SHP77 treated with DMSO at 0.1 percent for 48 hours (cell line): ENCODE results near the gene ABRACL.
A peak's percentile ranks its signal among the peaks of the same experiment; 100 is the strongest.
"Not testable (repeated sequence)": the region's sequence is repeated elsewhere in the genome, so short reads cannot be mapped to it uniquely, and the experiment has no call there.

Experiments
- DNase-seq: peaks from one replicate; lab custom pipeline; 2025; lab: John Stamatoyannopoulos, UW

The ABRACL gene

GRCh38 chr6:139011980-139012379 lies 16.6 kb upstream of the ABRACL start:
- no peak for DNase-seq

GRCh38 chr6:139013185-139013800 lies 15.3 kb upstream of the ABRACL start:
- no peak for DNase-seq

- DNase-seq: no peak
Measured at GRCh38 chr6:139014945-139015344, 13.6 kb upstream of the ABRACL start.

GRCh38 chr6:139016337-139017213 lies 12.0 kb upstream of the ABRACL start:
- DNase-seq: peak; percentile 5

- DNase-seq: no peak
Measured at GRCh38 chr6:139017227-139017626, 11.3 kb upstream of the ABRACL start.

- DNase-seq: no peak
Measured at GRCh38 chr6:139019722-139020121, 8.8 kb upstream of the ABRACL start.

DNA sequence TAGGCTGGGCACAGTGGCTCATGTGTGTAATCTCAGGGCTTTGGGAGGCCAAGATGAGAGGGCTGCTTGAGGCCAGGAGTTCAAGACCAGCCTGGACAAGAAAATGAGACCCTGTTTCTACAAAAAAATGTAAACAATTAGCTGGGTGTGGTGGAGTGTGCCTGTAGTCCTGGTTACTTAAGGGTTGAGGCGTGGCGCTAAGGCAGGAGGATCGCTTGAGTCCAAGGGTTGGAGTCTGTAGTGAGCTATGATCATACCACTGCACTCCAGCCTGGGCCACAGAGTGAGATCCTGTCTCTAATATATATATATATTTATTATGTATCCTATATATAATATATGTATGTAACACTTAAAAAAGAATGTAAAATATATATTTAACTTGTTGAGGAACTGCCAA lies 7.9 kb upstream of the ABRACL start:
- DNase-seq: no peak

GRCh38 chr6:139025416-139025815 lies 3.1 kb upstream of the ABRACL start:
- DNase-seq: not testable (repeated sequence)

GRCh38 chr6:139027620-139028182 lies 844 bp upstream of the ABRACL start:
- peak; percentile 88 for DNase-seq

DNA sequence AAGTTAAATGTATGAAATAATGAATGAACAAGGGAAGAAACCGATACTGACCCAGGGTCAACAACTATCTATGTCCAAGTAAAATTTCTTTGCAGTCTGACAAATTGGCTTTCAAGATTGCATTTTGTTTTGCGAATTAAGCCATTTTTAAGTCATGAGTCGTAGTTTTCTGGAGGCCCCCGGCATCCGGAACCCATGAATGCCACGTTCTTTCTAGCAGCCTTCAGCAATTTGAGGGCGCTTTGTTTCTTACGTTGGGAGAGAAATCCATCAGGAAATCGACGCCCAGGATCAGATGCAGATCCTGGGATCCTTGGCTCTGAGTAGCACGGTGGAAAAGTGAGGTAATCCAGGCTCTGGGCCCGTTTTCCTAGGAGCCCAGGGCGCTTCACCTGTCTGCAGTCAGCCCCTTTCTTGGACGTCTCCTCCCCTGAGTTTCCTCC lies 309 bp upstream of the ABRACL start:
- DNase-seq: no peak

DNA sequence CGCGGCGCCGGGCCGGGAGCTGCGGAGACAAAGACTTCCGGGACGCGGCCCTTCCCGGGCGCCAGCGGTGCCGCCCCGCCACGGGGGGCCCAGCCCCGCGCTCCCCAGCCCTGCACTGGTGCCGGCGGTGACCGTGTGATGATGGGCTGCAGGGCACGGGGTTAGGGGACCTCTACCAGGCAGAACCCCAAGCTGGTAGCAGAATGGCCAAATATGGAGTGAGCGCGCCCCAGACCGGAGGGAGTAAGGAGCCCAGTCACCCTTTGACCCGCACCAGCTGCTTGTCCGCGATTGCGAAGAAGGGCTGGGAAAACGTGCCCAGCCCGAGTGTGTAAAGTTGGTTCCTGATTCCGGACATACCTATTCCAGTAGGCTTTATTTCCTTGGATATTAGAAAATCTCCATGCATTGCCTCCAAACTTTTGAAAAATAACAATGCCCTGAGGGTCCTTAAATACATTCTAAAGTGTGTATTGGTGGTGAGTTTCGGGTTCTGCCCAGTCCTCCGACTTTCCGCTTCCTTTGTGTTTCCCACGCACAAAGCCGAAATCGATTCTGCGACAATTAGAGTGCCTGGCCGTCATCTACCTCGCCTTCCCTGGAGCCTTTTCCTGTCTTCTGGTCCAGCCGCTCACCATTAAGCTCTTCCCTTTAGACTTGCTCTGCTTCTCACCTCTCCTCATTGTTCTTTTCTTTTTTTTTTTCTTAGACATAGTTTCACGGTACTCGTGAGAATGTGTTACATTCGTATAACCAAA lies 1.1 kb downstream of the ABRACL start:
- no peak for DNase-seq

GRCh38 chr6:139030228-139030963 lies 1.9 kb downstream of the ABRACL start:
- no peak for DNase-seq

DNA sequence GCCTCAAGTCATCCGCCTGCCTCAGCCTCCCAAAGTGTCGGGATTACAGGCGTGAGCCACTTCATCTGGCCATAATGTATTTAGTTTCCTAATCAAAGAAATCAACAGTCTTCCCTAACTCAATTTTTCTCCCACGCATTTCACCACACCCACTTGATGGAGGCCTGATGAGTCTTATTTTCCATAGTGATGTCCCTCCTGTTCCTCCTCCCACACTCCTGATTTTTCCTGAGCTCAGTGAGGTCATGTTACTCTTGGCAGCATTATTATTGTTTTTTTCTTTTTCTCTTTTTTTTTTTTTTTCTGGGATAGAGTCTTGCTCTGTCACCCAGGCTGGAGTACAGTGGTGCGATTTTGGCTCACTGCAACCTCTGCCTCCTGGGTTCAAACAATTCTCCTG lies 8.9 kb downstream of the ABRACL start:
- DNase-seq: no peak

DNA sequence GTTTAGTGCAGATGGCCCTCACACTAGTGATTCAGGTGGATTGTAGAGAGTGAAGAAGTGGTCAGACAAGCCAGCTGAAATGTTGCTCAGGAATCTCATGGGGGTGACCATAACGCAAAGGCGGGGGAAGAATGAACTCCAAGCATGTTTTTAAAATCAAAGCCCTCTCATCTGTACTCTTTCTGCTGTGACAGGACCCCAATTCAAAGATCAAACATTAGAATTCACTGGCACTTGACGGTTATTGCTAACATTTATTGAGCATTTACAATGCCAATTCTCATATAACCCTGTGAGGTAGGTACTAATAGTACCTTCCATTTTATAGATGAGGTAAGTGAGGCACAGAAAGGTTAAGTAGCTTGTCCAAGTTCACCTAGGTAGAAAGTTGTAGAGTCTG lies 15.7 kb downstream of the ABRACL start:
- DNase-seq: no peak

DNA sequence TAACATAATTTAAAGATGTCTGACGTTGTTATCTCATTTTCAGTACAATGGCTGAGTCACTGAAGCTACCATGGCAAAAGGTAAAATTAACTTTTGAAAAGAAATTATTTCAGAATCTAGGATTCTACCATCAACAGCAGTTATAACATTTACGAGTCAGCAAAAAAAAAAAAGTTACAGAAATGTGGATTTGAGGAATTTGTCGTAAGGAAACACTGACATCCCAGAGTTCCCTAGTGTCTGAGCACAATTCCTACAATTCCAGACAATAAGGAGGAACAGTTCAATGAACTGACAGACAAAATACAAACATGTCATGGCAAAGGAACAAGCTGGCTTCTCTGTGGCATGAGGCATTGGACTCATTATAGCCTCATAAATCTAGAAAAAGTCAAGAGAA lies 19.1 kb downstream of the ABRACL start:
- no peak for DNase-seq

DNA sequence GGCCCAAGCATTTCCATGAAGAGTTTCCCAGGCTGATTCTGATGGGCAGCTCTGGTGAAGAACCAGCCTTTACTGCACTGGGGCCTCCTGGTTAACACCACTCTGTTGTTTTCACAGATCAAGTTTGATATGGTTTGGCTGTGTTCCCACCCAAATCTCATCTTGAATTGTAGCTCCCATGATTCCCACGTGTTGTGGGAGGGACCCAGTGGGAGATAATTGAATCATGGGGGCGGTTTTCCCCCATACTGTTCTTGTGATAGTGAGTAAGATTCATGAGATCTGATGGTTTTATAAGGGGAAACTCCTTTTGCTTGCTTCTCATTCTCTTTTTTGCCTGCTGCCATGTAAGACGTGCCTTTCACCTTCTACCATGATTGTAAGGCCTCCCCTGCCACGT lies 20.4 kb downstream of the ABRACL start:
- not testable (repeated sequence) for DNase-seq

GRCh38 chr6:139050131-139050769 lies 21.7 kb downstream of the ABRACL start:
- not testable (repeated sequence) for DNase-seq

GRCh38 chr6:139050770-139051313 lies 22.3 kb downstream of the ABRACL start:
- no peak for DNase-seq

DNA sequence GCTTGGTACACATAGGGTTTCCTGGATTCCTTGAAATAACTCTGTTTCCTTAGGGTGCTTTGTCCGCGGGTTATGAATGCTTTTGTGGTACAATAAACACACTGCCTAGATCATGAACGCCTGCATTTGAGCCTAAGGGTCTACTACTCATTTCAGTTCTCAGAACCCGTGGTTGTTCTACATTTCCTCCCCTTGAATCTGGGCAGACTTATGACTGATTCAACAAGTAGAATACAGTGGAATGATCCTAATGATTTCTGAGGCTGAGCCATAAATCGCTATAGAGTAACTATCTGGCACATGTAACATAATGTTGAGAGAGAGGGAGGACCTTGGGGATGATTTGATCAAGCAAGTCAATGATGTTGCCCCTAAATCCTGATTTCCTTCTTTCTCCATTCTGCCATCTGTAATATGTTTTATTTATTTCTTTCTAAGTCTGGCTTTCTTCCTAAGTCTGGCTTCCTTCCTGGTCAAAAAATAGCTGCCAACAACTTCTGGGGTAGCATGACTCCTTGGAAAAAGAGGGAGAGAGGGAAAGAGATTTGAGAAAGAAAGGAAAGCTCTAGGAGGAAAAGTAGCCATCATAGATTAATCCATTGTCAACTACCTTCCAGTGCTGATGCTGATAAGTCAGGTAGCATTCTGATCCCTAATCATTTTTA lies 23.0 kb downstream of the ABRACL start:
- no peak for DNase-seq

DNA sequence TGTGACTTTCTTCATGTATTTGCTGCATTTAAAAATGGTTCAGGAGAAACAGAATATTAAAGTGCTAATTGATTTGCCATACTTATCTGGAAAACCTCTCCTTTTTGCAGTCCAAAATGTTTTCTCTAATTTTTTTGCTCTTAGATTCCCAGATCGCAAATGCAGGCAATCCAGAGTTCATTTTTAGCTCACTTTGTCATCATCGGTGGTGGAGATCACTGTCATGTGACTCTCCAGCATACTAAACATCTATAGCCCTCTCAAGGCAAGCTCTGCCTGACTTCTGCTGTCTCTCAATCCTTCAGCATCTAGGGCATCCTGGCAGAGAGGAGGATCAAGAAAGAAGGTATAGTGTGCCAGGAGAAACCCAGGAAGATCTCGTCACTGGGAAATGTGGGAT lies 24.8 kb downstream of the ABRACL start:
- no peak for DNase-seq
